COLO829 (cell line): Measurements from ENCODE around the gene ALDH1B1.

Source experiments
- DNase-seq: peaks from one replicate; pipeline ENCODE4 v3.0.0; 2012; ENCODE audit warnings: low spot score

ALDH1B1 gene

DNA sequence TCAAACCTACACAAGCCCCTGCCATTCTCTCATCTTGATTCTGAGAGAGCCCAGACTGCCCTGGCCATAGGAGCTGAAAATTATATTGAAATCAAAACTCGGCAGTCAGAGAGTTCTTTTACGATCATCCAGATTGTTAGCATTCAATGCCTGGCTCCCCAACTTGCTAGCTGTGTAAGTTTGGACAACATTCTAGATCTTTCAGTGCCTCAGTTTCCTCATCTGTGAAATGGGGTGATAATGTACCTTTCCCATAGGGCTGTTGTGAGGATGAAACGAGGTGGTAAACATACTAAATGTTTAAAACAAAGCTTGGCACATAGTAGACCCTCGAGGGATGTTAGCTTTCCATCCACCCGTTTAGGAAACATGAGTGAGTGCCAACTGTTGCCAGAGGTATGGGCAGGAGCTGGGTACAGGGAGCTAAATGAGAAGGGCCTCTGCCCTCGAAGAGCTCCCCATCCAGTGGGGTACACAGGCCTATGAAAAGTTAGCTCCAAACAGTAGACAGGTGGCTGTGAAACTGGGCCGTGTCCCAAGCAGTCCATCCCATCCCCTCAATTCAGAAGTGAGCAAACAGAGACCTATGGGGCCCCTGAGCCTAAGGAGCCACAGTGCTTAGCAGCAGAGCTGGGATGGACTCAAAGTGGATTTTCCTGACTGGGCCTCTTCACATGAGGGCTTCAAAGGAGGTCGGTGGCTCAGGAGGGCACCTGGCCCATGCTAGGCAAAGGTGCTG, 49.0 kb downstream of the ALDH1B1 start:
- DNase-seq = no peak

DNA sequence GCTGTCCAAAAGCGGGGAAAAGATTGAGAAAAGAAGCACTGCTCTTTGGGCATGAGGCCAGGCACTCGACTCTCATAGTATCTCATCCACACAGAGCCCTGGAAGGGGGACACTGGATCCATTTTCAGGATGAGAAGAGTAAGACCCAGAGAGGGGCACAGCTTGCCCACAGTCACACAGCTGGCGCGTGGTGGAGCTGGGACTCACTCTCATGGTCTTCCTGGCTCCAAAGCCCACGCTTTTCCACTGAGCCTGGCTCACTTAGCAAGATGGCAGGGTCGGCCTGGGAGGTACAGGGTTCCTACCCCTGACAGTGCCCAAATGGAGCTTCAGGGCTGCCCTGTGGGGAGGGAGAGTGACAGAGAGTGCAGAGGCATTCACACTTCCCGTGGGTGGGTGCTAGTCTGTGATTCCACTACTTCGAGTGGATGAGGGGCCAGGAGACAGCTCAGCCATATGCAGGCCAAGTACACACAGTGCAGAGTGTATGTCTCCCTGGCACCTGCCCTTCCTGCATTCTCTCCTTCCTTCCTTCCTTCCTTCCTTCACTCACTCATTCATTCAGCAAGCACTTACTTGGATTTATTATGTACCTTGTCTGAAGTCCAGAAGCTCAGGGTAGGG, 50.1 kb downstream of the ALDH1B1 start:
- no peak for DNase-seq

DNA sequence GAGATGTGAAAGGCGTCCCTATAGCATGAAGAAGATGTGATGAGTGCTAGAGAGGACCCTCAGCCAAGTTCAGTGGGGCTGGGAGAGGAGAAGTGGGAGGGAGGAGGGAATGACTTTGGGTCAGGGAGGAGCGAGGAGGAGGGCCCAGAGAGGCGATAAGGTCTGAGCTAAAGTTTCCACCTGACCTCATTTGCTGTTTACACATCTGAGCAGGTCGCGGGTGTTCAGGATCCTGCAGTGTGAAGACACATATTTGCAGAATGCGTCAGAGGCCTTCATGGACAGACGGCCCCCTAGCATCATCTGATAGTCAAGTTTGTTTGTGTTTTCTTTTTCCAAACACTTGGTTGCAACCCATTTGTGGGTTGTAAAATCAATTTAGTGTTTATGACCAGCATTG, 50.7 kb downstream of the ALDH1B1 start:
- DNase-seq = no peak

DNA sequence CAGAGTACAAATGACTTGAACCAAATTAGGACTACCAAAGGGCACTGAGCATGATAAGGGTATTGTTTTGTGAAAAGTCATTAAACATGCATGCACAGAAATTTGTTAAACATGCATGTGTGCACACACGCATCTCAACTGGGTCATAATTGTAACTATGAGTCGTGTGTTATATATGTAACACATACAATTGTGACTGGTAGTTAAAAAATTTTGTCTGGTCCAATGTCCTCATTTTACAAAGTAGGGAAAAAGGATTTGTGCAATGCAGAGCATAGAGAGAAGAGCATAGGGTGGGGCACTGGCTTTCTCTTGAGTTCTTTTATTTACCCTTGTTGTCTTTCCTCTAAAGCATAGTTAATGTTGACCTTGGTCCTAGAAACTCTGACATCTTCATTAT, 51.1 kb downstream of the ALDH1B1 start:
- DNase-seq = no peak

DNA sequence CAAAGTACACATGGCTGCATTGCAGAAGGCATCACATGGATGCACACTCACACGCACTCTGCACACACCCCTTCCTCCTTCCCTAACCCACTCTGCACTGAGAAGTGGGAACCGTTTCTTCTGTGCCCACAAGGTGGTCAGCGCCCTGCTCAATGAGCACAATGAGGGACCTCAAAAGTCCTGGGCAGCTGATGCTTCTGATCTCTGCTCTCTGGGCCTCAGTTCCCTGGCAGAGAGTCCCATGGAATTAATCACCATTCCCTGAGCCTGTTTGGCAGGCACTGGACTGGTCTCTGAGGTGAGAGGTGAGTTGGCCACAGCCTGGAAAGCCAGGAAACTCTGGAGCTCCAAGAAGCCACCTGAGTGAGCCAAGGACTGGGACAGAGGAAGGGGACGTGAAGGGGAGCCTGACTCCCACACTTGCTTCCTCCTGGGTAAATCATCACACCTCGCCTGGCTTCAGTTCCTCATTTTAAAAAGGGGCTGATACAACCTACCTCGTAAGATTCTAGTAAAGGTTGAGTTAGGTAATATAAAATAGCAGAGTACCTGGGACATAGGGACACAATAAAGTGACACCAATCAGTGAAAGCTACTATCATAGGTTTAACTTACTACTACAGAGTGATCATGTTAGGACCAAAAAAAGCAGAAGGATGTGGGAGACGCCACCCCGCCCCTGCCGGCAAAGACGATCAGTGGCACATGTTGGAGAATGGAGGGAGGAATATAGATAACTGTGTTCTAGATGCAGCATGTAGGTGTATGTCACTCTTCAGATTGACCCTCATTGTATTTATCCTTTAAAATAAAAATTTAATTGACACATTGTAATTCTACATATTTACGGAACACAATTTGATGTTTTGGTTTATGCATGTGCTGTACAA, 52.9 kb downstream of the ALDH1B1 start:
- no peak for DNase-seq

DNA sequence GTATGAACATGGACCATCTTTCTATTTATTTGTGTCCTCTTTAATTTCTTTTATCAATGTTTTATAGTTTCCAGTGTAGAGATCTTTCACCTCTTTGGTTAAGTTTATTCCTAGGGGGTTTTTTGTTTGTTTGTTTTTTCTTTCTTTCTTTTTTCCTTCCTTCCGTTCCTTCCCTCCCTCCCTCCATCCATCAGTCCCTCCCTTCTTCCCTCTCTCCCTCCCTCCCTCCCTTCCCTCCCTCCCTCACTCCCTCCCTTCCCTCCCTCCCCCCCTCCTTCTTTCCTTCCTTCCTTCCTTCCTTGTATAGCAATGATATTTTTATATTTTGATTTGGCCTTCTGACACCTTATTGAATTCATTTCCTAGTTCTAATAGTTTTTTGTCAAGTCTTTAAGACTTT, 55.2 kb downstream of the ALDH1B1 start:
- DNase-seq = no peak
